ENCODE results near the gene OOSP4A. TPM values are rescaled to one million over a fixed set of nuclear protein-coding genes. Genes with fewer than 3 reads are reported as not detected.

OOSP4A gene
- total RNA-seq, 1 experiment from 2014 or later: not detected

- no peaks in the 10 kb centered on the region for H3K36me3 ChIP-seq (ENCODE audit: low read depth, low read length)
- H3K27ac ChIP-seq (ENCODE audit: low read length): no peak overlapping the region
- no peak for TF ChIP-seq EZH2 (IDR thresholded peaks at IDR 0.05; ENCODE audit: low read length, unreplicated experiment)
- no peak for TF ChIP-seq EZH2phosphoT487 (IDR thresholded peaks at IDR 0.05; ENCODE audit: borderline replicate concordance, low read length)
- no peak for TF ChIP-seq CTCF (conservative IDR thresholded peaks at IDR 0.05; ENCODE audit: low read depth, low read length)
- no peaks in the 10 kb centered on the region for H3F3A ChIP-seq (ENCODE audit: low read length, unreplicated experiment)
- H3K4me1 ChIP-seq (ENCODE audit: insufficient read depth, low read length): peaks cover under 1% of the 10 kb centered on the region; the same call in 1 of the 2 replicates
- no peak overlapping the region for H2AFZ ChIP-seq (ENCODE audit: low read length)
- DNase-seq (no peak), ATAC-seq (no peak)
- H3K9me3 ChIP-seq (ENCODE audit: low read length): peaks cover 26% of the 10 kb centered on the region
- no peaks in the 10 kb centered on the region for H3K27me3 ChIP-seq (ENCODE audit: low read length)
- H4K20me1 ChIP-seq (ENCODE audit: low read length): no peaks in the 10 kb centered on the region
- no peak overlapping the region for H3K9ac ChIP-seq (ENCODE audit: low read length)
- H3K4me2 ChIP-seq (ENCODE audit: low read length): no peak overlapping the region
- intact Hi-C loops (cut with micrococcal nuclease): no loop called here
- H3K9me2 ChIP-seq (replicated peaks; ENCODE audit: low read length): no peaks in the 10 kb centered on the region
- POLR2A ChIA-PET (ENCODE audit: unreplicated experiment): no interaction called here
- H3K79me2 ChIP-seq (ENCODE audit: low read length): no peaks in the 10 kb centered on the region
- H3K4me3 ChIP-seq (ENCODE audit: low read length): no peak overlapping the region
- BruUV-seq (replicated peaks): no TSS peak
- CTCF ChIA-PET: no interaction called here
These were observed 40.0 kb upstream of the OOSP4A start for GRCh38 chr11:59923813-59924212.

DNA sequence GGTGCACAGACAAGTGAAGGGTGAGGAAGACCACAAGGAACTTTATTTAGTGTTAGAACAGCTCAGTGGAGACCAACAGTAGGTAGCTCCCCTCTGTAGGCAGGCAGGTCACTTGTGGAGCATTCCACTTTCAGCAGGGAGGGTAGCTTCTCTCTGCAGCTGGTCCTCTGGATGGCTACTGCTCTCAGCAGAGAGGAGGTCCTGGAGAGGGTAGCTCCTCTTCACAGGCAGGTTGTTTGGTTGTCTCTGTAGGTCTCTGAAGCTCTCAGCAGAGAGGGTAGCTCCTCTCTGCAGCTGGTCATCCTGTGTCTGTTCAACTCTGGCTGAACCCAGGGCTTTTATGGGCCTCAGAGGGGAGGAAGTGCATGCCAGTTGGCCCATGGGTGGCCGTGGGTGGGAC is 32.1 kb upstream of the OOSP4A start:
- no peak for DNase-seq
- no TSS peak for BruUV-seq (replicated peaks)
- ATAC-seq: no peak
- Histone ChIP-seq H3K9ac (ENCODE audit: low read length) (no peak overlapping the region), H3K4me1 (ENCODE audit: insufficient read depth, low read length) (no peaks in the 10 kb centered on the region), H3K4me3 (ENCODE audit: low read length) (no peak overlapping the region), H3K27me3 (ENCODE audit: low read length) (no peaks in the 10 kb centered on the region), H4K20me1 (ENCODE audit: low read length) (no peaks in the 10 kb centered on the region), H3F3A (ENCODE audit: low read length, unreplicated experiment) (no peaks in the 10 kb centered on the region), H3K79me2 (ENCODE audit: low read length) (no peaks in the 10 kb centered on the region), H3K27ac (ENCODE audit: low read length) (no peak overlapping the region), H3K9me2 (replicated peaks; ENCODE audit: low read length) (no peaks in the 10 kb centered on the region), H3K36me3 (ENCODE audit: low read depth, low read length) (no peaks in the 10 kb centered on the region), H3K9me3 (ENCODE audit: low read length) (peaks cover 16% of the 10 kb centered on the region; the same call in 1 of the 2 replicates), H2AFZ (ENCODE audit: low read length) (no peak overlapping the region), H3K4me2 (ENCODE audit: low read length) (no peak overlapping the region)
- POLR2A ChIA-PET (ENCODE audit: unreplicated experiment): no interaction called here
- CTCF ChIA-PET: interaction anchor here (0.6 kb wide), 1 partner anchor 13 kb away, joined by 3 read pairs; no protein-coding TSS in a partner anchor
- intact Hi-C loops (cut with micrococcal nuclease): no loop called here
- no peak for TF ChIP-seq CTCF (conservative IDR thresholded peaks at IDR 0.05; ENCODE audit: low read depth, low read length)

GRCh38 chr11:59938132-59938531 is 25.7 kb upstream of the OOSP4A start, which contains the start of gene OOSP1:
Gene OOSP1 (plus strand): TSS chr11:59938432. CDS start chr11:59938455, 23 bp downstream.
- Histone ChIP-seq H3K4me1 (ENCODE audit: insufficient read depth, low read length) (no peaks in the 10 kb centered on the region), H3K9me2 (replicated peaks; ENCODE audit: low read length) (no peaks in the 10 kb centered on the region), H3K4me2 (ENCODE audit: low read length) (no peak within 1 kb of the TSS), H3F3A (ENCODE audit: low read length, unreplicated experiment) (no peaks in the 10 kb centered on the region), H3K9me3 (ENCODE audit: low read length) (no peaks in the 10 kb centered on the region), H2AFZ (ENCODE audit: low read length) (no peak within 1 kb of the TSS), H4K20me1 (ENCODE audit: low read length) (no peaks in the 10 kb centered on the region), H3K36me3 (ENCODE audit: low read depth, low read length) (no peaks in the 10 kb centered on the region), H3K27me3 (ENCODE audit: low read length) (no peaks in the 10 kb centered on the region), H3K9ac (ENCODE audit: low read length) (no peak within 1 kb of the TSS), H3K4me3 (ENCODE audit: low read length) (no peak within 1 kb of the TSS), H3K27ac (ENCODE audit: low read length) (no peak within 1 kb of the TSS), H3K79me2 (ENCODE audit: low read length) (no peaks in the 10 kb centered on the region)
- ChIA-PET CTCF (no interaction called here), POLR2A (ENCODE audit: unreplicated experiment) (no interaction called here)
- ATAC-seq (no peak), DNase-seq (no peak)
- TF ChIP-seq EZH2phosphoT487 (IDR thresholded peaks at IDR 0.05; ENCODE audit: borderline replicate concordance, low read length) (no peak), EZH2 (IDR thresholded peaks at IDR 0.05; ENCODE audit: low read length, unreplicated experiment) (no peak), CTCF (conservative IDR thresholded peaks at IDR 0.05; ENCODE audit: low read depth, low read length) (no peak)
- intact Hi-C loops (cut with micrococcal nuclease): no loop called here
- no TSS peak for BruUV-seq (replicated peaks)

All from PC-3 (cell line).